Natural killer cell treated with Interleukin-12 subunit alpha and Interleukin-12 subunit beta and Interleukin-15 and Interleukin-18, amount 100 ng/mL, for 72 hours (primary cell): ENCODE data around the gene KIF17. TPM values are rescaled to one million over a fixed set of nuclear protein-coding genes. Genes with fewer than 3 reads are reported as not detected.
"Not testable (repeated sequence)": the region's sequence is repeated elsewhere in the genome, so short reads cannot be mapped to it uniquely, and the experiment has no call there.

Experiments
- ATAC-seq, 2 donors: fragments of 150-1000 bp; cut with Tn5 transposase in 1 of 2; sonication (Bioruptor Pico), chemical (Tn5 transposase) in 1 of 2; 2 replicates each; pipeline ENCODE4 v1.10.0; 2021
- DNase-seq: peaks from one replicate; pipeline ENCODE4 v3.0.0; 2022; ENCODE audit warnings: low spot score
- H3K27ac Mint-ChIP-seq, 2 donors: 1 replicate in 1 of 2; 2 replicates in 1 of 2; pipeline ENCODE4 v1.8.0; 2022; ENCODE audit warnings: mixed read lengths in 2 of 2, mild to moderate bottlenecking in 1 of 2, moderate library complexity in 1 of 2
- H3K27me3 Mint-ChIP-seq, 2 donors: 1 replicate in 1 of 2; 2 replicates in 1 of 2; pipeline ENCODE4 v1.8.0; 2022; ENCODE audit warnings: mixed read lengths in 2 of 2
- H3K36me3 Mint-ChIP-seq: one replicate; pipeline ENCODE4 v1.8.0; 2022; ENCODE audit warnings: mixed read lengths
- H3K4me1 Mint-ChIP-seq, 2 donors: 1 replicate in 1 of 2; 2 replicates in 1 of 2; pipeline ENCODE4 v1.8.0; 2022; ENCODE audit warnings: low read depth in 2 of 2, mixed read lengths in 2 of 2, mild to moderate bottlenecking in 1 of 2
- H3K4me3 Mint-ChIP-seq: one replicate; pipeline ENCODE4 v1.8.0; 2022; ENCODE audit warnings: mixed read lengths
- H3K9me3 Mint-ChIP-seq: 2 replicates; pipeline ENCODE4 v1.8.0; 2022; ENCODE audit warnings: mixed read lengths
- total RNA-seq, 2 donors: library from RNA; stranded (reverse); gene quantifications; one replicate each; pipeline ENCODE4 v1.2.3, GENCODE V29; 2022

KIF17 gene
- total RNA-seq, 2 donors from 2014 or later, result not detected

- H3K36me3 Mint-ChIP-seq, result no peaks in the 10 kb centered on the region
- DNase-seq (no peak), ATAC-seq (no peak)
- H3K9me3 Mint-ChIP-seq, result no peaks in the 10 kb centered on the region
- H3K27ac Mint-ChIP-seq, result no peak overlapping the region
- no peak overlapping the region for H3K4me3 Mint-ChIP-seq
- H3K4me1 Mint-ChIP-seq, result peaks cover 0 to 5% of the 10 kb centered on the region in 2 donors
- H3K27me3 Mint-ChIP-seq, result peaks cover 7 to 18% of the 10 kb centered on the region in 2 donors
These were observed 5.9 kb upstream of the KIF17 start for GRCh38 chr1:20723537-20724363.

DNA sequence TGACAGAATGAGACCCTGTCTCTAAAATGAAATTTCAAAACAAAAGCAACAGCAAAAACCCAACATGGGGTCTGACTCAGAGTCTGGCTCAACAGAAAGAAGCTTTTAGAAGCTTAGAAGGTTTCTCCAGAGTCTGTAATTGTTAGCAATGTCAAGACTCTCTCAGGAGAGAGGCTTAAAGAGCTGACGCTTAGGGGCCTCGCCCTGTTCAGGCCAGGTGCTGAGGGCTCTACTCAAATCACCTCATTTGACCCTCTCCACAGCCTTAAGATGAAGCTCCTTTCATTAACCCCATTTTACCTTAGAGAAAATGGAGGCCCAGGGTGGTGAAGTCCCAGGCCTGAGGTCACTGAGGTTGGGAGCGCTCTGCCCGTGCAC, 5.3 kb upstream of the KIF17 start:
- ATAC-seq, result no peak
- DNase-seq, result no peak
- no peaks in the 10 kb centered on the region for H3K36me3 Mint-ChIP-seq
- no peak overlapping the region for H3K4me3 Mint-ChIP-seq
- peaks cover 6 to 15% of the 10 kb centered on the region in 2 donors for H3K27me3 Mint-ChIP-seq
- peaks cover 0 to 4% of the 10 kb centered on the region in 2 donors for H3K4me1 Mint-ChIP-seq
- no peaks in the 10 kb centered on the region for H3K9me3 Mint-ChIP-seq
- no peak overlapping the region for H3K27ac Mint-ChIP-seq

DNA sequence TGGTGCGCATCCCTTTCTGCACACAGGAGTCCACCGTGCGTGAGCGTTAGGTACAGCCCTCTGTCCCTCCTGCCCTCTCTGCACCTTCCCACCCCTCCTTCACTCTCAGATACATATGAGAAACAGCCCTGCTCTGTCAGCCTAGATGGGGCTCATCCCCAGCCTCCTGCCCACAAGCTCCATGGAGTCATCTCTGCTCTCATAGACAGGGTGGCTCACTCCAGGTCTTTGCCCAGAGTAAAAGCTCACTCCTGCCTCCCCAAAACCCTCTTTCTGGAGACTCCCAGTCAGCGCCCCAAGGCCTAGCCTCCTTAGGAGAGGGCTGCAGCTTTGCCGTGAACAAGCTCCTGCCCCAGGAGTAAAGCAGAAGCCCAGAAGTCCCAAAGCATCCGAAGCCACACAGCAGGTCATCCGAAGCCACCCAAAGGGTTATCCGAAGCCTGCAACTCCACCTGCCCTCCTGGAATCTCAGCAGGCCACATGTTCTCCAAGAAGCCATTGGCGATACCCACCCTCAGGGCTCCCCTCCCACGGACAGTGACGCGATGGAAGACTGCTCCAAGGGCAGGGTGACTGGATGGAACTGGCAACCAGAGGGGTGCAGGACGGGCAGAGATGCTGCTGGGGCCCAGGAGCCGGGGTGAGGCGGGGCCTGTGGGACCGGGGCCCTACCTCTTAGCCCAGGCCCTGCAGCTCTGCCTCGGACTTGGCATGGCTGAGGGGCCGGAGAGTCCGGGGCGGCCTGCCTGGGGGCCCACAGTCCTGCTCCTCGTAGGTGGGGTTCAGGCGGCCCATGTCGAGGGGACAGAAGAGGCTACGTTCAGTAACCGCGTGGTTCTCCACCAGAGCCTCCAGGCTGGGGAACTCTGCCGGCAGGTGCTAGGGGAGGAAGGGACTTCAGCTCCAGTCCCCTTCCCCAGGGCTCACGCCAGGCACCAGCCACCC, 3.6 kb upstream of the KIF17 start:
- no peak overlapping the region for H3K4me3 Mint-ChIP-seq

GRCh38 chr1:20720631-20721091, 2.9 kb upstream of the KIF17 start:
- H3K27ac Mint-ChIP-seq, result no peak overlapping the region
- no peaks in the 10 kb centered on the region for H3K9me3 Mint-ChIP-seq
- DNase-seq (no peak), ATAC-seq (no peak)
- no peaks in the 10 kb centered on the region for H3K36me3 Mint-ChIP-seq
- peaks cover 6 to 10% of the 10 kb centered on the region in 2 donors for H3K4me1 Mint-ChIP-seq
- H3K27me3 Mint-ChIP-seq, result peaks cover 13 to 20% of the 10 kb centered on the region in 2 donors
- no peak overlapping the region for H3K4me3 Mint-ChIP-seq

More for the DNA sequence above, 3.6 kb upstream of the KIF17 start:
- Mint-ChIP-seq H3K27me3 (peaks cover 9 to 15% of the 10 kb centered on the region in 2 donors), H3K4me1 (peaks cover 2 to 8% of the 10 kb centered on the region in 2 donors), H3K27ac (no peak overlapping the region), H3K36me3 (no peaks in the 10 kb centered on the region), H3K9me3 (no peaks in the 10 kb centered on the region)
- ATAC-seq (no peak), DNase-seq (no peak)

- DNase-seq (no peak), ATAC-seq (no peak)
- Mint-ChIP-seq H3K36me3 (no peaks in the 10 kb centered on the region), H3K4me1 (peaks cover 6 to 10% of the 10 kb centered on the region in 2 donors), H3K4me3 (no peak overlapping the region), H3K27ac (no peak overlapping the region), H3K27me3 (peaks cover 13 to 20% of the 10 kb centered on the region in 2 donors), H3K9me3 (no peaks in the 10 kb centered on the region)
These were observed 2.2 kb upstream of the KIF17 start for GRCh38 chr1:20719871-20720620.

GRCh38 chr1:20719261-20719660, 1.5 kb upstream of the KIF17 start:
- H3K4me3 Mint-ChIP-seq, result no peak overlapping the region
- H3K27ac Mint-ChIP-seq, result no peak overlapping the region
- no peaks in the 10 kb centered on the region for H3K9me3 Mint-ChIP-seq
- H3K4me1 Mint-ChIP-seq, result peaks cover 6 to 10% of the 10 kb centered on the region in 2 donors
- no peak for DNase-seq
- no peak for ATAC-seq
- peaks cover 13 to 20% of the 10 kb centered on the region in 2 donors for H3K27me3 Mint-ChIP-seq
- H3K36me3 Mint-ChIP-seq, result no peaks in the 10 kb centered on the region

DNA sequence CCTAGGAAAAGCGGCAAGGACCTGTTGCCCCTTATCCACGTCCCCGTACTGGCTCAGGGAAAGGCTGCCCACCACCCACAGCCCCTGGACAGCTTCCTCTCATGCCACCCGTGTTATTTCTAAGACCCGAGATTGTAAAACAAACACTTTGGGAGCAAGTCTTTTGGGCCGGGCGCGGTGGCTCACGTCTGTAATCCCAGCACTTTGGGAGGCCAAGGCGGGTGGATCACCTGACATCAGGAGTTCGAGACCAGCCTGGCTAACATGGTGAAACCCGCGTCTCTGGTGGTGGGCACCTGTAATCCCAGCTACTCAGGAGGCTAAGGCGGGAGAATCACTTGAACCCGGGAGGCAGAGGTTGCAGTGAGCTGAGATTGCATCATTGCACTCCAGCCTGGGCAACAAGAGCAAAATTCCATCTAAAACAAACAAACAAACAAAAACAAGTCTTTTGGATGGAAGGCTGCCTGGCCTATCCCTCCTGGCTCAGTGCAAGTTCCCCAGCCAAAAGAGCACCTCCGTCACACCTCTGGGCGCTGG, 606 bp upstream of the KIF17 start:
- not testable (repeated sequence) for DNase-seq, H3K27ac Mint-ChIP-seq, H3K9me3 Mint-ChIP-seq, ATAC-seq, H3K36me3 Mint-ChIP-seq
- Mint-ChIP-seq H3K27me3 (peaks cover 13 to 20% of the 10 kb centered on the region in 2 donors), H3K4me1 (peaks cover 6 to 10% of the 10 kb centered on the region in 2 donors), H3K4me3 (peak overlapping the region; percentile 48)

- Mint-ChIP-seq H3K9me3 (no peaks in the 10 kb centered on the region), H3K27ac (no peak overlapping the region), H3K36me3 (no peaks in the 10 kb centered on the region), H3K4me1 (peaks cover 6 to 10% of the 10 kb centered on the region in 2 donors), H3K4me3 (peak overlapping the region; percentile 76), H3K27me3 (peaks cover 13 to 20% of the 10 kb centered on the region in 2 donors)
- no peak for DNase-seq
- ATAC-seq, result no peak
These were observed 1.6 kb downstream of the KIF17 start for GRCh38 chr1:20716232-20716631.

DNA sequence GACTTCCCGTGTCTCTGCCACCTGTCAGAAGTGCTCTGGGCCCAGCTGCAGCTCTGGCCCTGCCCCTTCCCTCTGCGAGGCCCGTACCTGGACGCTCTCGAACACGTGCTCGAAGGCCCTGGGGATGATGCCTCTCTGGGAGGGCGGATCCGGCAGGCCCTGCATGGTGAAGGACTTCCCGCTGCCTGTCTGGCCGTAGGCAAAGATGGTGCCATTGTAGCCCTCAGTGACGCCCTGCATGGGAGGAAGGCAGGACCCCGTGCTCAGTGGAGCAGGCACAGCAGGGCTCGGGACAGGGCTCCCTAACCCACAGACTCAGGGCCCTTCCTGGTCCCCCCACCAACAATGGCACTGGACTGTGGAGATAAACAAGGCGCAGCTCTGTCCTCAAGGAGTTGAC, 2.4 kb downstream of the KIF17 start:
- Mint-ChIP-seq H3K4me1 (peaks cover 6 to 10% of the 10 kb centered on the region in 2 donors), H3K27ac (no peak overlapping the region), H3K9me3 (no peaks in the 10 kb centered on the region), H3K27me3 (peaks cover 13 to 20% of the 10 kb centered on the region in 2 donors), H3K4me3 (no peak overlapping the region), H3K36me3 (no peaks in the 10 kb centered on the region)
- ATAC-seq (no peak), DNase-seq (no peak)

DNA sequence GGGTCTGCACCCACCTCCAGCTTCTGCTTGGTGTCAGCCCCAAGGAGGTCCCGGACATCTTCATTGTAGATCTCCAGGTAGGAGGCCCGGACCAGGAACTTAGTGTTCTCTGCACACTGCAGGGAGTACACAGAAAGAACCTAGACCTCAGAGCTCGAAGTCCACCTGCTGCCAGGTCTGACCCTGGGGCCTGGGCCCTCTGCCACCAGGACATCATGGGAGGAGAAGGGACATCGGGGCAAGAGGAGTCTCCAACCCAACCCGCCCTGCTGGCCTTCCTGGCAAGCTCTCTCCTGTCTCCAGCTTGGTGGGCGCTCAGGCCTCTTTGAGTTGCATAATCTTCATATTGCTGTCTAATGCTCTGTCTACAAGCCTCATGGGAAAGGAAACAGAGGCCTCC, 4.4 kb downstream of the KIF17 start:
- Mint-ChIP-seq H3K27me3 (peaks cover 9% of the 10 kb centered on the region in 2 donors), H3K27ac (no peak overlapping the region), H3K9me3 (no peaks in the 10 kb centered on the region), H3K4me3 (no peak overlapping the region), H3K4me1 (peaks cover 6 to 8% of the 10 kb centered on the region in 2 donors), H3K36me3 (no peaks in the 10 kb centered on the region)
- DNase-seq (no peak), ATAC-seq (no peak)

GRCh38 chr1:20712215-20712577, 5.6 kb downstream of the KIF17 start:
- peaks cover 6 to 8% of the 10 kb centered on the region in 2 donors for H3K4me1 Mint-ChIP-seq
- DNase-seq (no peak), ATAC-seq (peak in 1 of 2 donors; percentile 2)
- H3K9me3 Mint-ChIP-seq, result no peaks in the 10 kb centered on the region
- H3K27ac Mint-ChIP-seq, result no peak overlapping the region
- no peaks in the 10 kb centered on the region for H3K36me3 Mint-ChIP-seq
- H3K27me3 Mint-ChIP-seq, result peaks cover 9 to 12% of the 10 kb centered on the region in 2 donors
- H3K4me3 Mint-ChIP-seq, result no peak overlapping the region

DNA sequence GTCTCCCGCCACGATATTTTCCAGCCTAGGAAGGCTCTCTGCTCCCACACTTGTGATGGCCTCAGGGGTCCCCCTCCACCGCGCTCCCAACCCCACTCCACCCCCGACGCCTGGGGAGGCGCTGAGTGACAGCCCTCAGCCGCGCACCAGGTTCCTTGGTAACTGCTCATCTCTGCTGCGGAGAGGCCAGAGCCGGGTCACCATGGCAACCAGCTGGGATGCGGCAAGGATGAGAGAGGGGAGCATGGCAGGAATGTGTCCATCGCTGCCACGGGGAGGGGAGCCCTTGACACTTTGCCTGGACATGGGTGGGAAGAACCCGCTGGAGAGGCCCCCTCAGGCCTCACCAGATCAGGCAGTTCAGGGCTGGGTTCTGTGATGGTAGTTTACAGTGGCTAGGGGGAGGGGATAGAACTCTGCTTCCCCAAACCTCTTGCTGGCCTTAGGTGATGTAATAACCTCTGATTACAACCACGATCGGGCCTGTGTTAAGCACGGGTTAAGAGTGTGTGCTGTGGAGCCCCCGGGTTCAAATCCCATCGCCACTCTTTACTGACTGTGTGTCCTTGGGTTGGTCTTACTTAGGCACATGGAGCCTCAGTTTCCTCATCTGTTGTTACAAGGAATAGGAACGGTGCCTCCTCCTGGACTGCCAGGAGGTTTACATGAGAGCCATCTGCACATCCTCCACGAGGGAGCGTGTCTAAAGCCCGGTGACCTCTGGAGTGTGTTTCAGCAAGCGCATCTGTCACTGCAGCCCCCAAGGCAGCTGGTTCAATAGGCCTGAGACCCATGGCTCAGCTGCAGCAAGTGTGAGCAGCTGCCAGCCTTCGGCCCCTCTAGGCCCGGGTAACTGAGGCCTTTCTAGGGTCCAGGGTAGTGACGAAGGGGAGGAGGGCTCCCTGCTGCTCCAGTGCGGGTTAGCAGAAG, 6.3 kb downstream of the KIF17 start:
- Mint-ChIP-seq H3K36me3 (no peaks in the 10 kb centered on the region), H3K4me1 (peaks cover 4 to 5% of the 10 kb centered on the region in 2 donors), H3K27me3 (peaks cover 7 to 10% of the 10 kb centered on the region in 2 donors), H3K4me3 (no peak overlapping the region), H3K9me3 (no peaks in the 10 kb centered on the region), H3K27ac (no peak overlapping the region)
- ATAC-seq (peak in 1 of 2 donors; percentile 30), DNase-seq (no peak)
